ENCODE data around the gene SLC26A1. TPM values are rescaled to one million over a fixed set of nuclear protein-coding genes. Genes with fewer than 3 reads are reported as not detected.
A peak's percentile ranks its signal among the peaks of the same experiment; 100 is the strongest.

Gene SLC26A1
- total RNA-seq, 2 donors from 2014 or later, result 0.27 to 0.34 TPM

DNA sequence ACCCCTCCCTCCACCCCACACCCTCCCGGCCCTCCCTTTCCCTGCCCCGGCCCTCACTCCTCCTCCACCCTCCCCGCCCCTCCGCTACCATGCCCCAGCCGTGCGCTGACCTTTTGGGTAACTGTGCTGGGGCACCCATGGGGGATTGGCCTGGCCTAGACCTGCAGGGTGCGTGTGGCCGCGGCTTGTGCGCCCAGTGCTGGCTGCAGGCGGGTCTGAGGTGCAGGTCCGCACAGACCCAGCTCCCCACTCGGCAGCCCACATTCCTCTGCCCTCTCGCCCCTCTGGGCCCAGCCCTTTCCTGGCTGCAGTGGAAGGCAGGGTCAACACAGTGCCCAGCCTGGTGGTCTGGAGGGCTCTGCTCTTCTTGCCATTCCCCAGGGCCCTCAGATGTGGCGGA, 42.9 kb upstream of the SLC26A1 start:
- Histone ChIP-seq H3K4me1 (replicated peaks) (peaks cover 9% of the 10 kb centered on the region), H3K36me3 (no peaks in the 10 kb centered on the region), H3K27ac (no peak overlapping the region), H3K27me3 (replicated peaks; ENCODE audit: insufficient read depth) (no peaks in the 10 kb centered on the region), H3K9me3 (no peaks in the 10 kb centered on the region), H3K4me3 (no peak overlapping the region)
- TF ChIP-seq, protein P1, sequence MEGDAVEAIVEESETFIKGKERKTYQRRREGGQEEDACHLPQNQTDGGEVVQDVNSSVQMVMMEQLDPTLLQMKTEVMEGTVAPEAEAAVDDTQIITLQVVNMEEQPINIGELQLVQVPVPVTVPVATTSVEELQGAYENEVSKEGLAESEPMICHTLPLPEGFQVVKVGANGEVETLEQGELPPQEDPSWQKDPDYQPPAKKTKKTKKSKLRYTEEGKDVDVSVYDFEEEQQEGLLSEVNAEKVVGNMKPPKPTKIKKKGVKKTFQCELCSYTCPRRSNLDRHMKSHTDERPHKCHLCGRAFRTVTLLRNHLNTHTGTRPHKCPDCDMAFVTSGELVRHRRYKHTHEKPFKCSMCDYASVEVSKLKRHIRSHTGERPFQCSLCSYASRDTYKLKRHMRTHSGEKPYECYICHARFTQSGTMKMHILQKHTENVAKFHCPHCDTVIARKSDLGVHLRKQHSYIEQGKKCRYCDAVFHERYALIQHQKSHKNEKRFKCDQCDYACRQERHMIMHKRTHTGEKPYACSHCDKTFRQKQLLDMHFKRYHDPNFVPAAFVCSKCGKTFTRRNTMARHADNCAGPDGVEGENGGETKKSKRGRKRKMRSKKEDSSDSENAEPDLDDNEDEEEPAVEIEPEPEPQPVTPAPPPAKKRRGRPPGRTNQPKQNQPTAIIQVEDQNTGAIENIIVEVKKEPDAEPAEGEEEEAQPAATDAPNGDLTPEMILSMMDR (IDR thresholded peaks at IDR 0.05), result no peak
- TF ChIP-seq POLR2A (IDR thresholded peaks at IDR 0.05) (no peak), POLR2AphosphoS5 (IDR thresholded peaks at IDR 0.05) (no peak)
- DNase-seq (ENCODE audit: low spot score), result no peak
- WGBS, result 91% methylated on average over 15 of the region's 15 CpGs
- intact Hi-C loops (cut with DNase I), result no loop called here

- intact Hi-C loops (cut with DNase I), result no loop called here
- H3K27ac ChIP-seq, result no peak overlapping the region
- no peaks in the 10 kb centered on the region for H3K36me3 ChIP-seq
- H3K4me1 ChIP-seq (replicated peaks), result peaks cover 9% of the 10 kb centered on the region
- peak; percentile 52 for DNase-seq (ENCODE audit: low spot score)
- 43% methylated on average over 26 of the region's 26 CpGs for WGBS
- no peaks in the 10 kb centered on the region for H3K9me3 ChIP-seq
- TF ChIP-seq POLR2A (IDR thresholded peaks at IDR 0.05), result no peak
- TF ChIP-seq, protein P1 (IDR thresholded peaks at IDR 0.05), result peak in 2 of 4 experiments; percentile 39 to 48
- no peak for TF ChIP-seq POLR2AphosphoS5 (IDR thresholded peaks at IDR 0.05)
- H3K27me3 ChIP-seq (replicated peaks; ENCODE audit: insufficient read depth), result no peaks in the 10 kb centered on the region
- no peak overlapping the region for H3K4me3 ChIP-seq
Observed at GRCh38 chr4:1035510-1035909, 42.3 kb upstream of the SLC26A1 start.

DNA sequence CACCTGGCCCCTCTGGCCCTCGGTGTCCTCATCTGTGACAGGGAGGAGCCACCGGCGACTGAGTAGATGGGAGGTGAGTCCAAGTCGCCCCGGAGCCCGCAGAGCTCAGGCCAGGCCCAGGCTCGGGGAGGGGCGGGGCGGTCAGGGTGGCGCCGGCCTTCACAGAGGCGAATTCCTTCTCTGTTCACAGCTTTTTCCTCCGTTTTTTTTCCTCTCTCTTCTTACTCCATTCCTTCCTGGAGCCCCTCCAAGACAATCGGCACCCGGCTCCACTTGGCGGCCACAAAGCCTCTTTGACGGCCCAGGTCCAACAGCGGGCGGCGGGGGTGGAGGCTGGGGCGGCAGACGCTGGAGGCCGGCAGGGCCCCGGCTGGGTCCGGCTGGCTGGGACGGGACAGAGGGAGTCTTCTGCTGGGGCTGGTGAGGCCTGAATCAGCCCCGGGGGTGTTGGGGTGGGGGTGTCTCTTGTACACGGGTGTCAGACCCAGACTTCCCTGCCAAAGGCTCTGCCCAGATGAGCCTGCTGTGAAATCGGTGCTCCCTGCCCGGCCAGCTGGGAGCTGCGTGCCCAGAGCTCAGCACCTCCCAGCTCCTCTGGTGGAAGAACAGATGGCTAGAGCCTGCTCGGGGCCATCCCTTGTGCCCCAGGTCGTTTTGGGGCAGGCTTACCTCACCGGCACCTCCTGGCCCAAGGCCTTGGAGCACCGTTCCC, 40.8 kb upstream of the SLC26A1 start:
- Histone ChIP-seq H3K9me3 (no peaks in the 10 kb centered on the region), H3K27me3 (replicated peaks; ENCODE audit: insufficient read depth) (no peaks in the 10 kb centered on the region), H3K4me1 (replicated peaks) (peaks cover 1% of the 10 kb centered on the region), H3K4me3 (peak overlapping the region in 1 of 2 donors; percentile 1), H3K27ac (peak overlapping the region in 1 of 2 donors; percentile 12), H3K36me3 (no peaks in the 10 kb centered on the region)
- intact Hi-C loops (cut with DNase I), result no loop called here
- no peak for DNase-seq (ENCODE audit: low spot score)
- TF ChIP-seq POLR2AphosphoS5 (IDR thresholded peaks at IDR 0.05), result no peak
- TF ChIP-seq POLR2A (IDR thresholded peaks at IDR 0.05), result no peak
- TF ChIP-seq, protein P1 (IDR thresholded peaks at IDR 0.05), result no peak
- 11% methylated on average over 35 of the region's 35 CpGs for WGBS

GRCh38 chr4:1032861-1033260, 39.7 kb upstream of the SLC26A1 start:
- TF ChIP-seq POLR2A (IDR thresholded peaks at IDR 0.05) (no peak), POLR2AphosphoS5 (IDR thresholded peaks at IDR 0.05) (no peak)
- TF ChIP-seq, protein P1 (IDR thresholded peaks at IDR 0.05), result no peak
- WGBS, result 86% methylated on average over 8 of the region's 10 CpGs
- intact Hi-C loops (cut with DNase I), result no loop called here
- Histone ChIP-seq H3K4me3 (no peak overlapping the region), H3K27ac (no peak overlapping the region), H3K9me3 (no peaks in the 10 kb centered on the region), H3K4me1 (replicated peaks) (no peaks in the 10 kb centered on the region), H3K27me3 (replicated peaks; ENCODE audit: insufficient read depth) (no peaks in the 10 kb centered on the region), H3K36me3 (no peaks in the 10 kb centered on the region)
- DNase-seq (ENCODE audit: low spot score), result no peak
